Hypothalamus (tissue), 51 donors: Measurements from ENCODE around the gene MTOR.

Experiments
- DNase-seq, 51 donors: peaks; one replicate each; lab custom pipeline; 2025; lab: John Stamatoyannopoulos, UW

Gene MTOR

DNA sequence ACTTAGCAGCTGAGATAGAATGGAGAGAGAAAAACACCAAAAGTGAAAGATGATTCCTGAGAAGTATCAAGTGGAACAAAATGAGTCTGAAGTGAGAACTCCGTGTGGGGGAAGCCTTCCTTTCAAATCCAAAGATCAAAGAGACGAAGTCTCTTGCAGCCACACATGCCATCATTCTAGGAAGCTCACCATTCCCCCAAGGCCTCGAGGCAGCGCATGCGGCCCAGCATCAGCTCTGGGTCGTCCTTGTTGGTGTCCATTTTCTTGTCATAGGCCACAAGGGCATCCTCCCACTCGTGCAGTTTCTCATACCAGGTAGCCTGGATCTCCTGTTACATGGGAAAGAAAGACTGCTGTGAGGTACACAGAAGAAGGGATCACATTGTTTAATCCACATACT lies 105.4 kb downstream of the MTOR start:
- no peak for DNase-seq

DNA sequence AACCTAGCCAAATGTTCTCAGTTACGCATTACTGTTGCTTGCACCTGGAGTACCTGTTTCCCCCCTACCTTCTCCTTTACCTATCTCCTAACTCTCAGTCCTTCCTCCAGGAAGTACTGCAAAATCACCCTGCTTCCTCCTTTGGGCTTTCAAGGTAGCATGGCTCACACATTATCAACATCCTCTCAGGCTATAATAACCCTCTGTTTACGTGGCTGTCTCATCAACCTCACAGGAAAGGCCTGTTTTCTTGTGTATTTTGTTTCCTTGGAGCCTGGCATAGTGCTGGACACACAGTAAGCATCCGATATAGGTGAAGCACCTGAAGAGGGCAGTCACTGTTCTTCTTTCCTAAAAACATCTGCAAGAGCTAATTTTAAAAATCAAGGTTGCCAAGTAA lies 105.9 kb downstream of the MTOR start:
- no peak for DNase-seq

GRCh38 chr1:11153184-11153583 lies 109.2 kb downstream of the MTOR start:
- no peak for DNase-seq

DNA sequence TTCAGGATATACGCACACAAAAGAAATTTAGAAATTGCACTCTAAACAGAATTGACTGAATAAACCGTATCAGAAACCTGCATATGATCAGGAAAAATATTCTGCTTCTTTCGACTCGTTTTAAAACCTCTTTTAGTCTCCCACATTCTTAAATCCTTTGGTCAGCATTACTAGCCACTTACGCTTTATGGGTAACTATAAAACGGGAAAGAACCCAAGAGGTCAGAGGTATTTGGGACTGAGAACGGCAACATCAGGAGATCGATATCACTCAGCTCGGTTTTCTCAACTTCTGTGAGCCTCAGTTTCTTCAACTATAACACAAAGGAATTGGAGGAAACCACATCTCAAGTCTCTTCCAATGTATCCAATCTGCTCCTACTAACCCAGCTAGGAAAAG lies 109.6 kb downstream of the MTOR start:
- no peak for DNase-seq

DNA sequence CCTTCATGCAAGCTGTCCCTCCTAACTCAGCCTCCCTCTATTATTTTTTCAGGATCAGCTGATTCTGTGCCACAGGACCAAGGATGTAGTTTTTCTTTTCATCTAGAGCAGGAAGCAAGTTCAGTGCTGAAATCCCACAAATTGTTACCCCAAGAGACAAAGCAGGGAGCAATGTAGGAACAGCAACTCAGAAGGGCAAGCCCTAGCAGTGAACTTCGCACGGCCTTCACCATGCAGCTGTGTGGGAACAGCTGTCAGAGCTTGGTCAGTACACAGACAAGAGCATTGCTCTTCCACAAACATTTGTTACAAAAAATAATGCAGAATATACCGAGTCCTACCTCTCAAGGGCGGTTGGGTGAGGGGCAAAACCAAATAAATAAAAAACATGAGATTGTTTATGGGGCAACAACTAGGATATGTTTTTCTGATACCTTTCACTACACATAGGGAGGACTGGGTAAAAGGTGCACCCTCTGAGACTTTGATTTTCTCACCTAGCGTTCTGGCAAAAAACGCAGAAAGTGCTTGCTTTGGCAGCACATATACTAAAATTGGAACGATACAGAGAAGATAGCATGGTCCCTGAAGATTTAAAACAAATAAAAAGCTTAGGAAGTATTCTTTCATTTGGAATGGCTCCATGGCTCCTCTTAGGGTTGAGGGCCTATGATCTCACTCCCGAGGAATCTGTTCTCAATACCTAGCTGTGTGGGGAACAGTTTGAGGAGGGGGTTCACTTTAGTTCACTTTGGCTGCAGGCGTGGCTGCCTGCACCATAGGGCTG lies 110.3 kb downstream of the MTOR start:
- DNase-seq = no peak

GRCh38 chr1:11151114-11151513 lies 111.2 kb downstream of the MTOR start:
- DNase-seq = no peak

- no peak for DNase-seq
Measured at GRCh38 chr1:11150326-11150725, 112.0 kb downstream of the MTOR start.

DNA sequence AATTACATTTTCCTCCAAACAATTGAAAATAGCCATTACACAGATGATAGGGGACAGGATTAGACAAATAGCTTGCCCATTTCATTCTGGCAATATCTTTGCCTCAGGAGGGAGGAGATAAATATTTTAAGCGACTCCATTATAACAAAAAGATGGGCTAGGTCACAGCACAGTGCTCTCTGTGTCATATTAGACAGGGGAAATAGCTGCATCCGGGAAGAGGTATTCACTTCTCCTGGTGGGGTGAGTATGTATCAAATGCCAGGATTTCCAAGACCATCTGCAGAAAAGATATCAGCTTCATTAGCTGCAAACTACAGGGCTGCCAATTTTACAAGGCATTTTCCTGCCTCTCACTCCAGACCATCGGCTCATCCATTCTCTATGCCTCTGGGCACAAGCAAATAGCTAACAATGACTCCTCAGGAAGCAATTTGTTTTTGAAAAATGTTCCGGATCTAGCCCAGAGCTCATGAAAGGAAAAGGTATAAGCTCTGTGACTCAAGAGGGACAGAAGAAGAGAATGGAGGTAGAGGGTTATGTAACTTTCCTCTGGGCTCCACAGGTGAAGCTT lies 115.1 kb downstream of the MTOR start:
- no peak for DNase-seq

- no peak for DNase-seq
Measured at GRCh38 chr1:11145741-11146140, 116.6 kb downstream of the MTOR start.

DNA sequence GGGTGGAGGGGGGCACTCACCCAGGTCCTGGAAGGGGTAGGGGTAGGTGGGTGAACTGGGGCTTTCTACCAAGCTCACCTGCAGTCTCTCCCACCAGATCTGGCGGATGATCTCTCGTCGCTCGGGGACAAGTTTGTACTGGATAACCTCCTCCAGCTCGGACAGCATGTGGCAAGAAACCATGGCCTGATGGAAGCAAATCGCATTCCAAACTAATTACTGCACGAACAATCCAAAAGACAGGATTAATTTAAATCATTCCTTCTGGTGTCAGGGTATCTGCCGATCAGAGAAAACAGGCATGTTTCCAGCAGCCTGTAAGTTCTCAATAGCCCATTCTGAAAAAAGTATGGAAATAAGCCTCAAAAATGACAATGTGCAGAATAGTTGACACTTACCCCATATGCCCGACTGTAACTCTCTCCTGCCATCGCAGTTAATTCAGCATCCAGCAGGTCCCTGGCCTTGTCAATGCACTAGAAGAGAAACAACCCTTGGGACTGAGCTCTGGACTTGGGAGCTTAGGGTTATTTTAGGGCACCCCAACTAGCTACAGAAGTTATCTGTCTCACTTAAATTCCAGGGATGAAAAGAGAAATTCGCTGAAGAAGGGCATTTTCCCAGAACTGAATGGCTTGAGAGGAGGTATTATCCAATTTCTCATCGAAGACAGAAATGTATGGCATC lies 117.6 kb downstream of the MTOR start:
- no peak for DNase-seq

- DNase-seq = no peak
Measured at GRCh38 chr1:11143907-11144306, 118.4 kb downstream of the MTOR start.

GRCh38 chr1:11143401-11143800 lies 119.0 kb downstream of the MTOR start:
- DNase-seq = no peak

GRCh38 chr1:11142618-11143391 lies 119.5 kb downstream of the MTOR start:
- no peak for DNase-seq

- no peak for DNase-seq
Measured at GRCh38 chr1:11138952-11139351, 123.4 kb downstream of the MTOR start.

DNA sequence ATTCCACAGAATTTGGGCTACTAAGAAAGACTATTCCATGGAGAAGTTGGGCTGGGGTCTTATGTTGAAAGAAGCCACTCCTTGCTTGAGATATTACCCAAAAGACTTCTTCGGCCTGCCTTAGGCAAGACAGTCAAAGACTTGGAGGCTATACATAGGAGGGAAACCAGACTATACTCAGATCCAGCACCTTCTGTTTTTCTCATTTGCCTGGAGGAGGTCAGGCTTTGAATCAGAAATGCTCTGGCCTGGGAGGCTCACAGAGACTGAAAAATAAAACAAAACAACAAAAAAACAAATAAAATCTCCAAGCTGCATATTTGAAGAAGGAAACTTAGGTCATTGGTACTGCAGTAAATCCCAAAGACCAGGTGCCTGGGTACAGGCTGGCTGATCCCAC lies 124.3 kb downstream of the MTOR start:
- no peak for DNase-seq

- DNase-seq = no peak
Measured at GRCh38 chr1:11134898-11135266, 127.5 kb downstream of the MTOR start.

DNA sequence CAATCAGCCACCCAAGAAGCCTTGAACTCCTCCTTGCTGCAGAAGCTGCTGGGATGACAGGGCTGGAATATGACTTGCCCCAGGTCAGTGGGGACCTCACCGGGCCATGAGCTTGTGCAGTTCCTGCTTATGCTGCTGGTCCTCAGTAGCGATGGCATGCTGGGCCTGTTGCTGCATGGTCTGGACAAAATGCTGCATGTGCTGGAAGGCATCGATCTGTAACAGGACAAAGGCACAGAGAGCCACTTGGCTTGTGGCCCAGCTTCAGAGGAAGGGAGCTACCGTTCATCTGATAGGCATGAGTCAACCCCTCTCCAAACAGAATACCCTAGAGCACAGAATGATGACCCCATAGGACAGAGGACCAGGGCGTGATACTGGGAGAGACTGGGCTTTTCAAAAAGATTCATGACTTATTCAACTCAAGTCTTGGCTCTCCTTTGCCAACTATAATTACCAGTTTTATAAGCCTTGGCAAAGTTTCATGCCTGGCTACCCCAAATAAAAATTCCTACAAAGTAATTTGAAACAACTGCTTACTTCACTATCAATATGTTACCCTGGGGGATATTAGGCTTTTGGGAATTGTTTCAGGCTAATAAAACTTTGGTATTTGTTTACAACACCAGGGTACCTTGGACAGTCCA lies 128.0 kb downstream of the MTOR start:
- peak in 5 of 51 donors; percentile 4 to 35 (median 10) for DNase-seq

DNA sequence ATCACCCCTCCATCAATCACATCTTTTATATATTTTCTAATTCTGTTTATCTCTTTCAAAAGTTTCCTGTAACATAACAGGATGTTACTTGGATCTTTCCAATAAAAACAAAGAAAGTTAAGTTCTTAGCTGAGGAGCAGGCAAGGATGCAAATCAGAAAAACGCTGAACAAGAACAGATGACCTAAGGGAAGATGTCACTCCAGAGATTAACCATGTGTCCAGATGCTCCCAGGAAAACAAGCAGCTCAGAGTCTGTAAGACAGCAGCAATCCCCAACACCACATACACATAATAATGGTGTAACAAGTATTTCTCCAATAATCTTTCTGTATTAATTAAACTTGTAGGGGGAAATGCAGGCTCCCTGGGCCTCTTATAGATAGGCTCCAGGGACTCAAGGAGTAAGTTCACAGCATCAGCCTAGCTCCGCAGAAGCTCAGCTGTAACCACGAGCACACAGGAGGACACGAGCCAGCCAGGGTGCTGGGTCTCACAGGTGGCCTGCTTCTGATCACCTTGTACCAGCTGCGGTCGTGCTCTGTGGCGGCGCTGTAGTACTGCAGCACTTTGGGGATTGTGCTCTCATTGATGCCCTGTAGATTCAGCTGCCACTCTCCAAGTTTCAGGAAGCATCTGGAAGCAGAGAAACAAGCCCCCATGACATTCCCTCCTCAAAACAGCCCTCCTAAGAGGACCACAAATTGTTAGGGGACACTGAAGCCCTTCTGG lies 129.6 kb downstream of the MTOR start:
- no peak for DNase-seq

- DNase-seq = no peak
Measured at GRCh38 chr1:11131816-11132215, 130.5 kb downstream of the MTOR start.

- DNase-seq = no peak
Measured at GRCh38 chr1:11130406-11130805, 131.9 kb downstream of the MTOR start.
